Testis (tissue), 2 donors: ENCODE measurements around the gene CORO1A.

ENCODE experiments used
- CTCF ChIP-seq, 3 experiments: fragments of 450-650 bp in 2 of 3; fragments of 200-600 bp in 1 of 3; sonication (generic) in 1 of 3; IDR thresholded peaks; one replicate each; pipeline ENCODE4 v1.5.1; 2016 to 2019; ENCODE audit warnings: antibody characterized with exemption in 3 of 3, mild to moderate bottlenecking in 2 of 3, moderate library complexity in 1 of 3
- POLR2A ChIP-seq: fragments of 450-650 bp; IDR thresholded peaks from one replicate; pipeline ENCODE4 v1.6.1; 2017; ENCODE audit warnings: antibody characterized with exemption, mild to moderate bottlenecking, moderate library complexity

GRCh38 chr16:30141750-30142149, 41.7 kb upstream of the CORO1A start:
- TF ChIP-seq CTCF (IDR thresholded peaks at IDR 0.05) (no peak), POLR2A (no peak)
